NT2/D1 (cell line): ENCODE results near the gene HS3ST2.

Experiments used
- SUZ12 ChIP-seq: IDR thresholded peaks from 2 replicates; pipeline ENCODE4 v1.6.1; 2011; ENCODE audit not compliant: insufficient read length, insufficient read depth; ENCODE audit errors: extremely low read depth
- YY1 ChIP-seq: IDR thresholded peaks from 2 replicates; pipeline ENCODE4 v1.6.1; 2011; ENCODE audit not compliant: insufficient read length, insufficient read depth
- ZNF274 ChIP-seq: IDR thresholded peaks from 2 replicates; pipeline ENCODE4 v1.6.1; 2011; ENCODE audit warnings: mild to moderate bottlenecking, low read depth, low read length

- TF ChIP-seq ZNF274: no peak
- no peak for TF ChIP-seq YY1
- TF ChIP-seq SUZ12: no peak
Measured at GRCh38 chr16:22923491-22923890, 109.5 kb downstream of the HS3ST2 start.
